Measurements from ENCODE around the gene DISP1. TPM values are rescaled to one million over a fixed set of nuclear protein-coding genes. Genes with fewer than 3 reads are reported as not detected.
"Not testable (repeated sequence)": the region's sequence is repeated elsewhere in the genome, so short reads cannot be mapped to it uniquely, and the experiment has no call there.

Gene DISP1
- total and polyA plus RNA-seq, 4 donors: 4.4 to 25.7 (median 8.7) TPM

DNA sequence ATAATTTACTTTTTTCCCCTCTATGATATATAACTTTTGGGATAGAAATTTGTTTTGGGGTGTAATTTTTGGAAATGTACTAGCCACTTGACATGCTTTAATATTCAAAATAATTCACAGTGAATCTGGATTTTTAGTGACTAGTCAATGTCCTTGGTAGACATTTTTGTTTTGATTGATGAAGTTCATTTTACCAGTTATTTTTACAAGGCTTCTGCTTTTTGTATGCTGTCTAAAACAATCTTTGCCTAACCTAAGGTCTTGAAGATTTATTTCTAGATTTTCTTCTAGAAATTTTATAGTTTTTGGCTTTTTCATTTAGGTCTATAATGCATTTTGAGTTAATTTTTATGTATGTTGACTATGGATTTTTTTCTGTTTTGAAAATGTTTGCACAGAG is 30.9 kb downstream of the DISP1 start:
- Histone ChIP-seq H3K9ac (ENCODE audit: insufficient read depth in 1 of 2, low read length in 2 of 2) (no peak overlapping the region), H3K27ac (ENCODE audit: low read depth in 1 of 2, low read length in 1 of 2) (no peak overlapping the region), H3K36me3 (ENCODE audit: control insufficient read depth in 4 of 4, insufficient read depth in 4 of 4, low read length in 4 of 4) (no peaks in the 10 kb centered on the region), H3K4me3 (no peak overlapping the region), H3K27me3 (ENCODE audit: control insufficient read depth in 3 of 3, insufficient read depth in 3 of 3, low read length in 2 of 3) (no peaks in the 10 kb centered on the region), H3K9me3 (ENCODE audit: control insufficient read depth in 4 of 4, insufficient read depth in 3 of 4, low read length in 3 of 4) (no peaks in the 10 kb centered on the region), H3K4me1 (ENCODE audit: control insufficient read depth in 5 of 5, insufficient read depth in 5 of 5, low read length in 5 of 5) (peaks cover 0 to 3% (median 0%) of the 10 kb centered on the region in 5 donors)
- ATAC-seq (ENCODE audit: insufficient read depth, low FRiP score) (no peak), DNase-seq (no peak)
- TF ChIP-seq, protein P1, sequence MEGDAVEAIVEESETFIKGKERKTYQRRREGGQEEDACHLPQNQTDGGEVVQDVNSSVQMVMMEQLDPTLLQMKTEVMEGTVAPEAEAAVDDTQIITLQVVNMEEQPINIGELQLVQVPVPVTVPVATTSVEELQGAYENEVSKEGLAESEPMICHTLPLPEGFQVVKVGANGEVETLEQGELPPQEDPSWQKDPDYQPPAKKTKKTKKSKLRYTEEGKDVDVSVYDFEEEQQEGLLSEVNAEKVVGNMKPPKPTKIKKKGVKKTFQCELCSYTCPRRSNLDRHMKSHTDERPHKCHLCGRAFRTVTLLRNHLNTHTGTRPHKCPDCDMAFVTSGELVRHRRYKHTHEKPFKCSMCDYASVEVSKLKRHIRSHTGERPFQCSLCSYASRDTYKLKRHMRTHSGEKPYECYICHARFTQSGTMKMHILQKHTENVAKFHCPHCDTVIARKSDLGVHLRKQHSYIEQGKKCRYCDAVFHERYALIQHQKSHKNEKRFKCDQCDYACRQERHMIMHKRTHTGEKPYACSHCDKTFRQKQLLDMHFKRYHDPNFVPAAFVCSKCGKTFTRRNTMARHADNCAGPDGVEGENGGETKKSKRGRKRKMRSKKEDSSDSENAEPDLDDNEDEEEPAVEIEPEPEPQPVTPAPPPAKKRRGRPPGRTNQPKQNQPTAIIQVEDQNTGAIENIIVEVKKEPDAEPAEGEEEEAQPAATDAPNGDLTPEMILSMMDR (IDR thresholded peaks at IDR 0.05; ENCODE audit: control extremely low read depth, extremely low read depth): no peak

- H3K36me3 ChIP-seq (ENCODE audit: control insufficient read depth in 4 of 4, insufficient read depth in 4 of 4, low read length in 4 of 4); DNase-seq; H3K27ac ChIP-seq (ENCODE audit: low read depth in 1 of 2, low read length in 1 of 2); H3K27me3 ChIP-seq (ENCODE audit: control insufficient read depth in 3 of 3, insufficient read depth in 3 of 3, low read length in 2 of 3); H3K4me3 ChIP-seq; ATAC-seq (ENCODE audit: insufficient read depth, low FRiP score); H3K9me3 ChIP-seq (ENCODE audit: control insufficient read depth in 4 of 4, insufficient read depth in 3 of 4, low read length in 3 of 4); H3K9ac ChIP-seq (ENCODE audit: insufficient read depth in 1 of 2, low read length in 2 of 2); H3K4me1 ChIP-seq (ENCODE audit: control insufficient read depth in 5 of 5, insufficient read depth in 5 of 5, low read length in 5 of 5): not testable (repeated sequence)
Measured at GRCh38 chr1:222850550-222850949, 35.7 kb downstream of the DISP1 start.

- DNase-seq (no peak), ATAC-seq (ENCODE audit: insufficient read depth, low FRiP score) (no peak)
- Histone ChIP-seq H3K4me3 (no peak overlapping the region), H3K27me3 (ENCODE audit: control insufficient read depth in 3 of 3, insufficient read depth in 3 of 3, low read length in 2 of 3) (no peaks in the 10 kb centered on the region), H3K9ac (ENCODE audit: insufficient read depth in 1 of 2, low read length in 2 of 2) (no peak overlapping the region), H3K27ac (ENCODE audit: low read depth in 1 of 2, low read length in 1 of 2) (no peak overlapping the region), H3K36me3 (ENCODE audit: control insufficient read depth in 4 of 4, insufficient read depth in 4 of 4, low read length in 4 of 4) (peaks cover 0 to 4% (median 0%) of the 10 kb centered on the region in 4 donors), H3K9me3 (ENCODE audit: control insufficient read depth in 4 of 4, insufficient read depth in 3 of 4, low read length in 3 of 4) (no peaks in the 10 kb centered on the region), H3K4me1 (ENCODE audit: control insufficient read depth in 5 of 5, insufficient read depth in 5 of 5, low read length in 5 of 5) (no peaks in the 10 kb centered on the region)
- TF ChIP-seq, protein P1 (IDR thresholded peaks at IDR 0.05; ENCODE audit: control extremely low read depth, extremely low read depth): no peak
- WGBS, 2 donors: 93 to 96% methylated on average over 3 of the region's 3 CpGs
Measured at GRCh38 chr1:222852326-222852725, 37.5 kb downstream of the DISP1 start.

GRCh38 chr1:222861062-222861461 is 46.2 kb downstream of the DISP1 start:
- 28 to 49% methylated on average over 3 of the region's 3 CpGs for WGBS, 2 donors
- H3K27ac ChIP-seq (ENCODE audit: low read depth in 1 of 2, low read length in 1 of 2): no peak overlapping the region
- ATAC-seq (ENCODE audit: insufficient read depth, low FRiP score): no peak

More at GRCh38 chr1:222861062-222861461, 46.2 kb downstream of the DISP1 start:
- H3K4me1 ChIP-seq (ENCODE audit: control insufficient read depth in 5 of 5, insufficient read depth in 5 of 5, low read length in 5 of 5): no peaks in the 10 kb centered on the region
- no peak overlapping the region for H3K9ac ChIP-seq (ENCODE audit: insufficient read depth in 1 of 2, low read length in 2 of 2)
- DNase-seq: no peak
- H3K27me3 ChIP-seq (ENCODE audit: control insufficient read depth in 3 of 3, insufficient read depth in 3 of 3, low read length in 2 of 3): no peaks in the 10 kb centered on the region
- H3K36me3 ChIP-seq (ENCODE audit: control insufficient read depth in 4 of 4, insufficient read depth in 4 of 4, low read length in 4 of 4): peaks cover 0 to 4% (median 0%) of the 10 kb centered on the region in 4 donors
- H3K4me3 ChIP-seq: no peak overlapping the region
- H3K9me3 ChIP-seq (ENCODE audit: control insufficient read depth in 4 of 4, insufficient read depth in 3 of 4, low read length in 3 of 4): no peaks in the 10 kb centered on the region
- TF ChIP-seq, protein P1 (IDR thresholded peaks at IDR 0.05; ENCODE audit: control extremely low read depth, extremely low read depth): no peak

Other genes starting within 250 kb of the DISP1 start
- 10 to 100 TPM in 1 of 2 donors, 1 to 10 TPM in 1; 6.4 to 13.7 TPM for gene TAF1A, start 225.1 kb upstream of the DISP1 start, total RNA-seq
- 1 to 10 TPM; 1.8 to 3.7 TPM for gene TAF1A, start 225.1 kb upstream of the DISP1 start, polyA plus RNA-seq
- gene MIA3, start 196.9 kb upstream of the DISP1 start, total RNA-seq: 10 to 100 TPM; 54.3 to 69.3 TPM
- 10 to 100 TPM; 20.7 to 28.9 TPM for gene MIA3, start 196.9 kb upstream of the DISP1 start, polyA plus RNA-seq
- 10 to 100 TPM; 64.6 to 97.2 TPM for gene AIDA, start 102.5 kb upstream of the DISP1 start, total RNA-seq
- 10 to 100 TPM; 35.1 to 59.8 TPM for gene AIDA, start 102.5 kb upstream of the DISP1 start, polyA plus RNA-seq
- 10 to 100 TPM; 37.5 to 93.8 TPM for gene BROX, start 102.5 kb upstream of the DISP1 start, total RNA-seq
- gene BROX, start 102.5 kb upstream of the DISP1 start, polyA plus RNA-seq: 10 to 100 TPM; 12.4 to 24.8 TPM
- gene FAM177B, start 77.8 kb upstream of the DISP1 start, total RNA-seq: under 1 TPM in 1 of 2 donors, not detected in 1; 0.54 TPM
- gene FAM177B, start 77.8 kb upstream of the DISP1 start, polyA plus RNA-seq: under 1 TPM; 0.10 to 0.27 TPM